ENCODE measurements around the gene DLGAP1. TPM values are rescaled to one million over a fixed set of nuclear protein-coding genes. Genes with fewer than 3 reads are reported as not detected.

Gene DLGAP1
- total and polyA plus RNA-seq, 10 of the 15 experiments (the other 5 are each of a cell fraction or from before 2014, with no cell fraction given) = 0.23 to 27.6 (median 1.9) TPM

GRCh38 chr18:3665780-3666525 lies 789.2 kb downstream of the DLGAP1 start:
- no peak overlapping the region for H3K9ac ChIP-seq (ENCODE audit: control insufficient read depth, insufficient read depth, low read length)
- H3K27me3 ChIP-seq (replicated peaks in 1 of 2; ENCODE audit: control insufficient read depth in 2 of 2, insufficient read depth in 2 of 2, low read length in 1 of 2) = no peaks in the 10 kb centered on the region
- no peak overlapping the region for H3K4me2 ChIP-seq (ENCODE audit: control insufficient read depth, insufficient read depth)
- H2AFZ ChIP-seq (ENCODE audit: control insufficient read depth, low read depth, low read length) = no peak overlapping the region; the same call in 1 of the 2 replicates
- 45% methylated on average over 19 of the region's 20 CpGs for WGBS (ENCODE audit: insufficient coverage, insufficient replicate concordance, low lambda C conversion rate, missing lambda C conversion rate)
- ChIA-PET CTCF (interaction anchor here (0.6 to 10.1 kb wide), 68 partner anchors 8 to 1392 kb away, joined by 3 to 204 read pairs (median 4); no protein-coding TSS in a partner anchor), RAD21 (ENCODE audit: unreplicated experiment) (interaction anchor here (0.9 to 4.4 kb wide), 33 partner anchors 10 to 1393 kb away, joined by 3 to 76 read pairs (median 5); partner anchors contain the start of gene MYL12A), SMC1A (ENCODE audit: uncharacterized antibody, unreplicated experiment) (interaction anchor here (0.7 to 4.0 kb wide), 45 partner anchors 10 to 420 kb away, joined by 3 to 72 read pairs (median 6); no protein-coding TSS in a partner anchor), POLR2A (interaction anchor here (0.8 to 1.7 kb wide), 4 partner anchors 62 to 387 kb away, joined by 3 to 4 read pairs (median 4); no protein-coding TSS in a partner anchor)
- TF ChIP-seq GATAD2B (conservative IDR thresholded peaks at IDR 0.05; ENCODE audit: low read depth) = 0 out of 2 replicates have a peak, but pooled peaks have one; percentile 24
- TF ChIP-seq RAD21 (IDR thresholded peaks at IDR 0.05; ENCODE audit: insufficient read depth, low read depth, low read length) = peak; percentile 99
- TF ChIP-seq NFYA (IDR thresholded peaks at IDR 0.05; ENCODE audit: borderline replicate concordance, low read depth, low read length) = no peak
- peak; percentile 86 to 93 (median 92) for TF ChIP-seq CTCF (IDR thresholded peaks at IDR 0.05 in 2 of 3, conservative IDR thresholded peaks at IDR 0.05 in 1 of 3; ENCODE audit: control insufficient read depth in 2 of 3, extremely low read depth in 1 of 3, insufficient read depth in 1 of 3, low read depth in 3 of 3, low read length in 3 of 3)
- no peak for TF ChIP-seq HSF1 (IDR thresholded peaks at IDR 0.05; ENCODE audit: low read depth, low read length)
- TF ChIP-seq IKZF2 (IDR thresholded peaks at IDR 0.05) = peak; percentile 21 to 46; a peak in 2 of 4 replicates
- TF ChIP-seq SMC3 (IDR thresholded peaks at IDR 0.05; ENCODE audit: borderline replicate concordance, low read length) = peak; percentile 94
- TF ChIP-seq YY1 (IDR thresholded peaks at IDR 0.05; ENCODE audit: low read depth, low read length) = peak; percentile 69; the same call in 1 of the 2 replicates
- peak; percentile 28; the same call in 1 of the 2 replicates for TF ChIP-seq IKZF1 (conservative IDR thresholded peaks at IDR 0.05)
- TF ChIP-seq ESRRA (IDR thresholded peaks at IDR 0.05; ENCODE audit: low read length) = no peak
- 0 out of 2 replicates have a peak, but pooled peaks have one; percentile 8 for TF ChIP-seq ZNF24 (IDR thresholded peaks at IDR 0.05)
- no peak overlapping the region for H3K27ac ChIP-seq (ENCODE audit: control insufficient read depth, insufficient read depth)
- ATAC-seq = peak; percentile 81
- no peaks in the 10 kb centered on the region for H3K79me2 ChIP-seq (ENCODE audit: control insufficient read depth, insufficient read depth, low read length)
- BruUV-seq (replicated peaks) = no TSS peak
- H4K20me1 ChIP-seq (ENCODE audit: control insufficient read depth, insufficient read depth) = no peaks in the 10 kb centered on the region
- intact Hi-C loops (cut with micrococcal nuclease; ENCODE audit: unreplicated experiment) = loop anchor here (1.0 to 5.0 kb wide), 4 partner anchors 71 to 489 kb away; partner anchors contain the start of gene TGIF1
- peak; percentile 30 for DNase-seq (ENCODE audit: low read depth, low spot score)
- peaks cover 4% of the 10 kb centered on the region for H3K4me1 ChIP-seq (ENCODE audit: control insufficient read depth, insufficient read depth, low read length)
- peak; percentile 98 for FAIRE-seq
- no peaks in the 10 kb centered on the region for H3K36me3 ChIP-seq (ENCODE audit: control insufficient read depth in 2 of 2, insufficient read depth in 2 of 2, low read length in 1 of 2)
- in situ Hi-C loops (cut with MboI) = loop anchor here (5.0 kb wide), 1 partner anchor 384 kb away; no protein-coding TSS in a partner anchor
- H3K9me3 ChIP-seq (replicated peaks; ENCODE audit: control insufficient read depth, insufficient read depth, low read length) = no peaks in the 10 kb centered on the region; the same call in 2 of the 3 replicates
- H3K4me3 ChIP-seq = no peak overlapping the region
